ENCODE results near the gene MKX. TPM values are rescaled to one million over a fixed set of nuclear protein-coding genes. Genes with fewer than 3 reads are reported as not detected.

MKX gene
- total RNA-seq, 1 experiment from 2014 or later: 27.5 TPM

- no peak for TF ChIP-seq REST (IDR thresholded peaks at IDR 0.05; ENCODE audit: low read depth)
- TF ChIP-seq SIN3A (IDR thresholded peaks at IDR 0.05; ENCODE audit: low read depth): no peak
- TF ChIP-seq RAD21 (IDR thresholded peaks at IDR 0.05; ENCODE audit: low read depth): no peak
Measured at GRCh38 chr10:27748601-27749000, 3.0 kb upstream of the MKX start (continued).

GRCh38 chr10:27747096-27747451 lies 1.5 kb upstream of the MKX start:
- Histone ChIP-seq H3K27me3 (ENCODE audit: insufficient read depth, low read length) (no peaks in the 10 kb centered on the region), H3K9me3 (ENCODE audit: control insufficient read depth in 1 of 2, insufficient read depth in 1 of 2, low read depth in 1 of 2, low read length in 2 of 2) (no peaks in the 10 kb centered on the region), H3K4me2 (ENCODE audit: low read length) (no peak overlapping the region), H3K36me3 (ENCODE audit: control insufficient read depth in 1 of 2, insufficient read depth in 2 of 2, low read length in 2 of 2) (no peaks in the 10 kb centered on the region), H3K9me2 (ENCODE audit: insufficient read depth) (no peaks in the 10 kb centered on the region), H3K9ac (ENCODE audit: low read length) (no peak overlapping the region), H3K4me3 (replicated peaks in 1 of 2; ENCODE audit: low read depth in 1 of 2, low read length in 2 of 2) (no peak overlapping the region), H3K27ac (ENCODE audit: low read depth, low read length) (no peak overlapping the region), H4K20me1 (ENCODE audit: insufficient read depth) (no peaks in the 10 kb centered on the region), H3K79me2 (ENCODE audit: insufficient read depth, low read length) (no peaks in the 10 kb centered on the region), H2AFZ (ENCODE audit: low read depth, low read length, poor library complexity, severe bottlenecking) (no peak overlapping the region), H3K4me1 (ENCODE audit: control insufficient read depth in 1 of 2, insufficient read depth in 2 of 2, low read length in 2 of 2) (peaks cover 8 to 9% of the 10 kb centered on the region in 2 experiments; a peak in 2 of 4 replicates)
- no peak for ATAC-seq
- TF ChIP-seq SP1 (IDR thresholded peaks at IDR 0.05; ENCODE audit: low read depth) (no peak), ZNF274 (IDR thresholded peaks at IDR 0.05; ENCODE audit: low read depth, low read length) (no peak), SRF (IDR thresholded peaks at IDR 0.05; ENCODE audit: low read depth) (no peak), FOSL1 (IDR thresholded peaks at IDR 0.05; ENCODE audit: low read depth) (no peak), YY1 (IDR thresholded peaks at IDR 0.05; ENCODE audit: extremely low read depth, insufficient replicate concordance, low read depth, low read length) (no peak), ZFX (IDR thresholded peaks at IDR 0.05) (no peak), REST (IDR thresholded peaks at IDR 0.05; ENCODE audit: low read depth) (no peak), EGR1 (IDR thresholded peaks at IDR 0.05; ENCODE audit: low read depth) (no peak)
- DNase-seq (ENCODE audit: low read depth, low spot score): no peak
- no TSS peak for BruUV-seq (replicated peaks)
- POLR2A ChIA-PET: interaction anchor here (1.0 kb wide), 1 partner anchor 556 kb away, joined by 3 read pairs; the partner anchor contains the start of gene MPP7
- intact Hi-C loops (cut with micrococcal nuclease): no loop called here
- CTCF ChIA-PET: no interaction called here
- RAD21 ChIA-PET (ENCODE audit: low non-redundant PET in 1 of 2, low total read pairs in 2 of 2, uncharacterized antibody in 2 of 2, unreplicated experiment in 2 of 2): no interaction called here
